ENCODE measurements around the gene PPM1E. TPM values are rescaled to one million over a fixed set of nuclear protein-coding genes. Genes with fewer than 3 reads are reported as not detected.
"Not testable (repeated sequence)": the region's sequence is repeated elsewhere in the genome, so short reads cannot be mapped to it uniquely, and the experiment has no call there.

The PPM1E gene
- total RNA-seq, 2 experiments from 2014 or later, result 0.19 to 0.40 TPM

DNA sequence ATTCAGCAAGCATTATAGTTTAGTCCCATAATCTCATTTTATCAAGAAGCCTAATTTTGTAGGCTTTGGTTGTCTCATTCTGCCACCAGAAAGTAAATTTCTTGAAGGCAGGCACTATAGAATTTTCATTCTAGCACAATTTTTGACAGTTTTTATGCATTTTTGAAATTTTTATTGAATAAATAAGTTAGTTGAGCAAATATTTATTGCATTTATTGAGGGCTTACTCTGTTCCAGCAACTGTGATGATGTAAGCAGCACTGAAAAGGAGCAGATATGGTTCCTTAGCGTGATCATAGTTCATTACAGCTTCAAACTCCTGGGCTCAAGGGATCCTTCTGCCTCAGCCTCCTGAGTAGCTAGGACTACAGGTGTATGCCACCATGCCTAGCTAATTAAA lies 34.2 kb downstream of the PPM1E start:
- Histone ChIP-seq H3K9me2 (ENCODE audit: insufficient read depth, low read length) (no peaks in the 10 kb centered on the region), H3K9me3 (ENCODE audit: low read length) (no peaks in the 10 kb centered on the region), H3K4me3 (ENCODE audit: low read depth, low read length, poor library complexity, severe bottlenecking) (no peak overlapping the region), H3K4me1 (ENCODE audit: insufficient read depth, low read length, poor library complexity, severe bottlenecking) (no peaks in the 10 kb centered on the region), H4K20me1 (ENCODE audit: insufficient read depth, low read length) (no peaks in the 10 kb centered on the region), H3K36me3 (ENCODE audit: insufficient read depth, low read length) (no peaks in the 10 kb centered on the region), H2AFZ (ENCODE audit: low read length) (no peak overlapping the region), H3K4me2 (ENCODE audit: low read length) (no peak overlapping the region), H3K27ac (ENCODE audit: low read depth, low read length, poor library complexity, severe bottlenecking) (no peak overlapping the region), H3K79me2 (ENCODE audit: insufficient read depth, low read depth, low read length) (no peaks in the 10 kb centered on the region)
- POLR2A ChIA-PET, result no interaction called here
- TF ChIP-seq, protein P1, sequence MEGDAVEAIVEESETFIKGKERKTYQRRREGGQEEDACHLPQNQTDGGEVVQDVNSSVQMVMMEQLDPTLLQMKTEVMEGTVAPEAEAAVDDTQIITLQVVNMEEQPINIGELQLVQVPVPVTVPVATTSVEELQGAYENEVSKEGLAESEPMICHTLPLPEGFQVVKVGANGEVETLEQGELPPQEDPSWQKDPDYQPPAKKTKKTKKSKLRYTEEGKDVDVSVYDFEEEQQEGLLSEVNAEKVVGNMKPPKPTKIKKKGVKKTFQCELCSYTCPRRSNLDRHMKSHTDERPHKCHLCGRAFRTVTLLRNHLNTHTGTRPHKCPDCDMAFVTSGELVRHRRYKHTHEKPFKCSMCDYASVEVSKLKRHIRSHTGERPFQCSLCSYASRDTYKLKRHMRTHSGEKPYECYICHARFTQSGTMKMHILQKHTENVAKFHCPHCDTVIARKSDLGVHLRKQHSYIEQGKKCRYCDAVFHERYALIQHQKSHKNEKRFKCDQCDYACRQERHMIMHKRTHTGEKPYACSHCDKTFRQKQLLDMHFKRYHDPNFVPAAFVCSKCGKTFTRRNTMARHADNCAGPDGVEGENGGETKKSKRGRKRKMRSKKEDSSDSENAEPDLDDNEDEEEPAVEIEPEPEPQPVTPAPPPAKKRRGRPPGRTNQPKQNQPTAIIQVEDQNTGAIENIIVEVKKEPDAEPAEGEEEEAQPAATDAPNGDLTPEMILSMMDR (conservative IDR thresholded peaks at IDR 0.05; ENCODE audit: low read length), result no peak
- TF ChIP-seq EZH2phosphoT487 (IDR thresholded peaks at IDR 0.05; ENCODE audit: borderline replicate concordance, low read depth, low read length), result no peak
- CTCF ChIA-PET (ENCODE audit: unreplicated experiment), result no interaction called here
- no TSS peak for BruUV-seq (replicated peaks)
- intact Hi-C loops (cut with micrococcal nuclease; ENCODE audit: unreplicated experiment), result no loop called here
- DNase-seq (ENCODE audit: low spot score), result no peak

DNA sequence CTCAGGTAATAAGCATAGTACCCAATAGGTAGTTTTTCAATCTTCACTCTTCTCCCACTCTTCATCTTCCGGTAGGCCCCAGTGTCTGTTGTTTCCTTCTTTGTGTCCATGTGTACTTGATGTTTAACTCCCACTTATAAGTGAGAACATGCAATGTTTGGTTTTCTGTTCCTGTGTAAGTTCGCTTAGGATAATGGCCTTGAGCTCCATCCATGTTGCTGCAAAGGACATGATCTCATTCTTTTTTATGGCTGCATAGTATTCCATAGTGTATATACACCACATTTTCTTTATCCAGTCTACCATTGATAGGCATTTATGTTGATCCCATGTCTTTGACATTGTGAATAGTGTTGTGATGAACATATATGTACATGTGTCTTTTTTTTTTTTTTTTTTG lies 38.9 kb downstream of the PPM1E start:
- BruUV-seq (replicated peaks); H3K36me3 ChIP-seq (ENCODE audit: insufficient read depth, low read length); H3K9me2 ChIP-seq (ENCODE audit: insufficient read depth, low read length); H4K20me1 ChIP-seq (ENCODE audit: insufficient read depth, low read length); DNase-seq (ENCODE audit: low spot score); CTCF ChIA-PET (ENCODE audit: unreplicated experiment); H3K4me3 ChIP-seq (ENCODE audit: low read depth, low read length, poor library complexity, severe bottlenecking); H3K4me1 ChIP-seq (ENCODE audit: insufficient read depth, low read length, poor library complexity, severe bottlenecking); H2AFZ ChIP-seq (ENCODE audit: low read length); H3K79me2 ChIP-seq (ENCODE audit: insufficient read depth, low read depth, low read length); H3K27ac ChIP-seq (ENCODE audit: low read depth, low read length, poor library complexity, severe bottlenecking); H3K4me2 ChIP-seq (ENCODE audit: low read length); H3K9me3 ChIP-seq (ENCODE audit: low read length); intact Hi-C loops (cut with micrococcal nuclease; ENCODE audit: unreplicated experiment): not testable (repeated sequence)
- POLR2A ChIA-PET, result interaction anchor here (0.6 kb wide), 1 partner anchor 224 kb away, joined by 6 read pairs; no protein-coding TSS in a partner anchor

DNA sequence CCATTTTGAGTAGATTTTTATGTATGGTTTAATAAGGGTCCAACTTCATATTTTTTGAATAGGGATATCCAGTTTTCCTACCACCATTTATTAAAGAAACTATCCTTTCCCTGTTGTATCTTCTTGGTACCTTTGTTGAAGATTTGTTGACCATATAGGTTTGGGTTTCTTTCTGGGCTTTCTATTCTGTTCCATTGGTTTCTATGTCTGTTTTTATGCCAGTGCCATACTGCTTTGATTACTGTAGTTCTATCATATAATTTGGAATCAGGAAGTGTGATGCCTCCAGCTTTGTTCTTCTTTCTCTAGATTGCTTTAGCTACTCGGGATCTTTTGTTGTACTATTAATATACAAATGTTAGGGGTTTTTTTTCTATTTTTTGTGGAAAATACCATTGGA lies 46.5 kb downstream of the PPM1E start:
- no TSS peak for BruUV-seq (replicated peaks)
- Histone ChIP-seq H2AFZ (ENCODE audit: low read length) (no peak overlapping the region), H3K9me3 (ENCODE audit: low read length) (peaks cover 9% of the 10 kb centered on the region), H4K20me1 (ENCODE audit: insufficient read depth, low read length) (no peaks in the 10 kb centered on the region), H3K4me2 (ENCODE audit: low read length) (no peak overlapping the region), H3K79me2 (ENCODE audit: insufficient read depth, low read depth, low read length) (no peaks in the 10 kb centered on the region), H3K4me1 (ENCODE audit: insufficient read depth, low read length, poor library complexity, severe bottlenecking) (no peaks in the 10 kb centered on the region), H3K27ac (ENCODE audit: low read depth, low read length, poor library complexity, severe bottlenecking) (no peak overlapping the region), H3K9me2 (ENCODE audit: insufficient read depth, low read length) (no peaks in the 10 kb centered on the region), H3K36me3 (ENCODE audit: insufficient read depth, low read length) (no peaks in the 10 kb centered on the region), H3K4me3 (ENCODE audit: low read depth, low read length, poor library complexity, severe bottlenecking) (no peak overlapping the region)
- intact Hi-C loops (cut with micrococcal nuclease; ENCODE audit: unreplicated experiment), result no loop called here
- ChIA-PET CTCF (ENCODE audit: unreplicated experiment) (no interaction called here), POLR2A (interaction anchor here (0.6 kb wide), 1 partner anchor 124 kb away, joined by 3 read pairs; no protein-coding TSS in a partner anchor)
- TF ChIP-seq, protein P1 (conservative IDR thresholded peaks at IDR 0.05; ENCODE audit: low read length), result no peak
- no peak for TF ChIP-seq EZH2phosphoT487 (IDR thresholded peaks at IDR 0.05; ENCODE audit: borderline replicate concordance, low read depth, low read length)
- DNase-seq (ENCODE audit: low spot score), result no peak
